ENCODE results near the gene ADRM1.

ADRM1 gene

GRCh38 chr20:62345681-62346370 lies 43.0 kb downstream of the ADRM1 start:
- DNase-seq: no peak

DNA sequence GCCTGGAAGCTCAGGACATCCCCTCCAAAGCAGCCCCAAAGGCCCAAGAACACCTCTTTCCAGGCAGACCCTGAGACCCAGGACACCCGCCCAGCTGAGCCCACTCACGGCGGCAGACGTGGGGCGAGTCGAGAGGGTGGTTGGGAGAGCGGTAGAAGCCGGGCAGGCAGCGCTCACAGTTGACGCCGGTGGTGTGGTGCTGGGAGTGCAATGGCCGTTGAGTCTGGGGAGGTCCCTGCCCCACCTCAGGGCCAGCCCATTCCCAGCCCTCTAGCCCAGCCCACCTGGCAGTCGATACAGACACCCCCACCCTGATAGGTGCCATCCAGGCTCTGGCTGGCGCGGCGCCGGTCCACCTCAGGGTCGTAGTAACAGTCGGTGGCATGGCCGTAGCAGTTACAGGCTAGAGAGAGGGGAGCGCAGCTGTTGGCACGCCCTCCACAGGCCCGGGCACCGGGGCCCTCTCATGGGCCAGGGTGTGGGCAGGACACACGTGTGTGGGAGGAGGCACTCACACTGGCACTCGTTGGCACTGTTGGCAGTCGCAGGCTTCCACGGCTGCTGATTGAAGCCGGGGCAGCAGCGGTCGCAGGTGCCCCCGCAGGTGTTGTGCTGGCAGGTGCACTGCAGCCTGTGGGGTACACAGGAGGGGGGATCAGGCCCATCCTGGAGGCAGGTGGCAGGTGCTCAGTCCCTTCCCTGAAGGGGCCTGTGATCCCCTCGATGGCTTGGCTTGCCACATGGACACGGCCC lies 43.8 kb downstream of the ADRM1 start:
- no peak for DNase-seq

GRCh38 chr20:62347151-62347404 lies 44.3 kb downstream of the ADRM1 start:
- DNase-seq: no peak

- no peak for DNase-seq
Measured at GRCh38 chr20:62347445-62347844, 44.6 kb downstream of the ADRM1 start.

DNA sequence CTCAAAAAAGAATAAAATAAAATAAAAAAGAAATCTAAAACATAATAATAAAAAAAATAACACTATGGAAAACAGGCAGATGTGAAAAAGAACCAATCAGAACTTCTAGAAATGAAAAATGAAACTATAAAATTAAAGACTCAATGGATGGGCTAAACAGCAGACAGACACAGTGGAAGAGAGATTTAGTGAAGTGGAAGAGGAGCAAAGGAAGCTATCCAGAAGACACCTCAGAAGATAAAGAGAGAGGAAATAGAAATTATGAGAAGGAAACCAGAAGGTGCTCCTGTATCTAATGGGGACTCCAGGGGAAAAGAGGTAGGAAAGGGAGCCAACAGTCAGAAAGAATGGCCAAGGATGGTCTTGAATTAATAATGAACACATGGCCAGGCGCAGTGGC lies 45.8 kb downstream of the ADRM1 start:
- no peak for DNase-seq

GRCh38 chr20:62349556-62350097 lies 46.8 kb downstream of the ADRM1 start:
- DNase-seq: no peak

DNA sequence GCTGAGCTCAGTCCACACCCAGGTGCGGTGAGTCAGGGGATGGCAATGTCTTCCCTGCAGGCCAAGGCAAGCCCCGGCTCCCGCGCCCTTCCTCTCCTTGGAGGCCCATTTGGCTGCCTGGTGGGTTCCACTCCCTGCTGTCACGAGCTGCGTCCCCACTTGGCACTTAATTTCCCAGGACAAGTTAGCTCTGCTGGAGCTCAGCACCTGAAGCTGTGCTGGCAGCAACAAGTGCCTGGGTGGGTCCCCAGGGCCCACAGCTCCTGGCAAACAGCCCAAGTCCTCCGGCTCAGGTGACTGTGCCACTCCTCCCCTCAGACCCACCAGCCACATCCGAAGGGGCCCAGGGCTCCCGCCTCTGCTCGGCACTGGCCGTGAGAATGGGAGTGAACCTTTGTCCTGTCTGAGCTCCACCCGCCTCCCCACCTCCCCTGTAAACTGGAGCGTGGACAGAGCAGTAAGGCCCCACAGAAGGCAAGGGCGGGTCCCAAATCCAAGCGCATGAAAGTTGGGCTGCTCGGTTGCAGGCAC lies 47.4 kb downstream of the ADRM1 start:
- no peak for DNase-seq

DNA sequence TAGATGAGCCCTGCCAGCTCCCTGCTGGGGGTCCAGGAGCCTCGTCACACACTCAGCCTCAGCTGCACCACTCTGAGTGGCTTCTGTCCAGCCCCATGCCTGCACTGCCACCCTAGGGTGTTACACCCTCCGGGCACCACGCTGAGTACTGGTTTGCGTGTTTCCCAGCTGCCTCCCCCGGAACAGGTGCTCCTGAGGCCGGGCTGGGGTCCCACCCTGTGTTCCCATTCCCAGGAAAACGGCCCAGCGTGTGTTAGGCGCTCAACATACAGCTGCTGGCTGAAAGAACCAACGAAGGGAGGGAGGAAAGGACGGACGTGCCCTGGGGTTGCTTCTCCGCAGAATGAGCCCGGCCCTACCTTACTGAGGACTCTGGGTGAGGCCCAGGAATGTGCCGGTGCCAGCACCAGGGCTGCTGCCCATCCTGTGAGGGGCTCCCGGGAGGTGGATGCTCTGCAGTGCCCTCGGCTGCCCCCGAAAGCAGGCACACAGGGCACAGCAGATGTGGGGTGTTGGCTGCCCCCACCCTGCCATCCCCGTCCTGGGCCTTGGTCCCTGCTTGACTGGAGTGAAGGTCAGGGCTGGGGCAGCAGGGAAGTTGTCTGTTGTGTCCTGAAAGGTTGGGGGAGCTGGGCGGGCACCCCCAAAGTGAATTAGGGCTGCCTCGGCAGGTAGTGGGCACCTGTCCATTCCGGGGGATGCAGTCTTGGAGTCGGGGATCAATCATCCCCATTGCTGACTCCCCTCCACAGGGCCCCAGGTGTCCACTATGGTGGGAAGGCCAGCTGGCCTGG lies 48.0 kb downstream of the ADRM1 start:
- DNase-seq: no peak

GRCh38 chr20:62351469-62352401 lies 48.9 kb downstream of the ADRM1 start:
- DNase-seq: no peak

GRCh38 chr20:62352402-62353288 lies 49.8 kb downstream of the ADRM1 start:
- no peak for DNase-seq

DNA sequence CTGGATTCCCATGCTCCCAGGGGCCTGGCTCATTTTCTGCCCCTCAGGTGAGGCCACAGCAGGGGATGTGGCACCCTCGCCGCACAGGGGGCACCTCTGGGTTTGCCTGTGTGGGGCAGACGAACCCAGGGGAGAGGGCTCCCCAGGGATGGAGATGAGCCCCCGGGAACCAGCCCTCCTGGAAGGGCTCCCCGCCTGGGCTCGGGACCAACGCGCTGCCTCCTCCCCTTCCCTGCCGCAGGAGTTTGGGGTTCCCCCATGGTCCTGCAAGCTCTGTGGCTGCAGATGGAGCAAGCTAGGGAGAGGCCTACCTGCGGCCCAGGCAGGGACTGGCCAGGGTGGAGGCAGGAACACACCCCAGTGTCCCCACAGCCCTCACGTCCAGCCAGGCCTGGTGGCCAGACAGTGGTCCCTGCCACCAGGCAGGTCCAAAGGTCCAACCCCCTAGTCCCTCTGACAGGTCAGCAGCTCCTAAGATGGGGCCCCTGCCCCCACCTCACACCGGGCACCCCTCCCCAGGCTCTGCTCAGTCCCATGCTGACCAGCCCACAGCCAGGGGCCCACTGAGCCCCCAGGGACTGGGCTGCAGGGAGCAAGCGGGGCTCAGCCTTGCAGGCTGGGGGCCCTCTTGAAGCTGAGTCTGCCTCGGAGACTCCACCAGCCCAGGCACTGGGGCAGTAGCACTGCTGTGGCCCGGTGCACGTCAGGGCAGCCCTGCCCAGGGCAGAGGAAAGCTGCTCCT lies 50.7 kb downstream of the ADRM1 start:
- DNase-seq: no peak

DNA sequence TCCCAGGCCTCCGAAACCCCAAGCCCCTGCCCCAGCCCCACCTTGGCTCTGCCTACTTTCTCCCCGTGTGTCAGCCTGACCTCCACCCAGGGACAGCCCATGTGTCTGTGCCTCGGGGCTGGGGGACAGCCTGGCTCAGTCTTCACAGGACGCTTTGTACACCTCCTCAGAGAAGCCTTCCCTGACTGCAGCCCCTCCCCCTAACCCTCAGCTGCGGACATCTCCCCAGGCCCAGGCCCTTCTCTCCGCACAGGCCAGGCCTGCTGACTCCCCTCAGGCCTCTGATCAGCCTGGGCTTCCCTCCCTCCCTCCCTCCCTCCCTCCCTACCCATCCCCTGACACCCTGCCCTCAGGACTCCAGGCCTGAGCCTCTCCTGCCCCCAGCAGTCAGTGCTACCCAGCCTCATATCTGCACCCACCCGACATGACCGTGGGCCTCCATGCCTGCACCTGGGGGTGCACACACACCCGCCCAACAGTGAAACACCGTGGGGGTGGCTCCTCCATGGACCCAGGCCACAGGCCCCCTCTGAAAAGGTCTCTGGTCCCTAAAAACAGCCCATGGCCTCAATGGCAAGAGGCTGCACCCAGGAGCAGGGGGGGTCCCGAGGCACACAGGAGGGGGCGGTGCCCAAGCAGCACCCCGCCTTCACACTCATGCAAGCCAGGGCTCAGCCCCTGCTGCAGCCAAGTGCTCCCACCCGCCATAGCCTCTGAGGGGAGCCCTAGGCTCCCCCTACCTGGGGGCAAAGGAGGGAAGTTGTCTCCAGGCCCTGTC lies 51.4 kb downstream of the ADRM1 start:
- no peak for DNase-seq

GRCh38 chr20:62354811-62355341 lies 52.1 kb downstream of the ADRM1 start:
- no peak for DNase-seq

- DNase-seq: no peak
Measured at GRCh38 chr20:62355516-62355877, 52.7 kb downstream of the ADRM1 start.

- no peak for DNase-seq
Measured at GRCh38 chr20:62355878-62356588, 53.2 kb downstream of the ADRM1 start.

DNA sequence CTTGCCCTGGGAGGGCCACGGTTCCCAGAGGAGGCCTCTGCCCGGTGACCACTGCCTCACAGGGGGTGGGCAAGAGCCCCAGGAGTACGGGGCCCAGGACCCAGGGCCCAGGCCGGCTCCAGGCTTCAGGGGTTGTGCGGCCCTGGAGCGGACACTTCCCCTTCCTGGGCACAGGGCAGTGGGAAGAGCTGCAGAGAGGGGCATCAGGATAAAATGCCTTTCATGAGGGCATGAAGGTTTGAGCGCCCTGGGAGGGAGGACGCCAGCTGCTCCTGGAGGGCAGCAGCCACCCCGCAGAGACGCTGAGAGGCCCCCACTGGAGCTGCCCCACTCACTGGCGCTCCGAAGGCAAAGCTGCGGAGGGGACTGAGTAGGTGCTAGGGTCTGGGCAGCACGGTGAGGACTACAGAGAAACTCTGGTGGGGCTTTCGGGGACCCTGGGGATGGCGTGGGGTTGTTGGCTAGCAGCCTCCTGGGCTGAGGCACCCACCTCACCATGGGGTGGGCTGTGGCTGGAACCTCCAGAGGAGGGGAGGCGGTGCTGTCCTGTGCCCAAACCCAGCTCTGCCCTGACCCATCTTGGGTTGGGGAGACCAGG lies 53.9 kb downstream of the ADRM1 start:
- DNase-seq: no peak

- no peak for DNase-seq
Measured at GRCh38 chr20:62357187-62357667, 54.4 kb downstream of the ADRM1 start.

GRCh38 chr20:62357681-62358080 lies 54.9 kb downstream of the ADRM1 start:
- DNase-seq: no peak
